ENCODE measurements around the gene RNF208.

GRCh38 chr9:137232101-137232500, 10.1 kb upstream of the RNF208 start:
- TF ChIP-seq CTCF (IDR thresholded peaks at IDR 0.05; ENCODE audit: low read depth, low read length, missing input control) (no peak), EGR1 (IDR thresholded peaks at IDR 0.05; ENCODE audit: low read depth in 2 of 2) (no peak)
